GM18873 (cell line): Measurements from ENCODE around the gene OTOL1.

Experiments
- ATAC-seq: cut with Tn5 transposase; IDR thresholded peaks from one replicate; pipeline ENCODE4 v1.9.1; 2021; ENCODE audit warnings: mild to moderate bottlenecking, moderate library complexity, moderate number of reproducible peaks; ENCODE audit not compliant: unreplicated experiment, low FRiP score

OTOL1 gene

DNA sequence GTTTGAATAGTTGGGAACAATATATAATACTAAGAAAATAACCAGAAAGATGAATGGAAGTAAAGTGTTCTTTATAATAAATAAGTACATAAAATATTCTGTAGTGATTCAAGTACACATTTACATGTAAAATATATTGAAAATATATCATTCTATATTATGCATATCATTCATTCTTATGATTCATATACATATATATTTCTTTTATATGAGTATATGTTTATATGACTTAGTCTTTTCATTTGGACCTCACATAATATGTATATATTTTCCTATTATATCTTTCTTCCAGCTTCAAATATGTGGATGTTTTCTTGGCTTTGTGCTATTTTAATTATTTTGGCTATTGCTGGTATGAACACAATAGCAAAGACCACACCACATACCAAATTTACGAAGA, at the start of gene OTOL1:
Gene OTOL1, plus strand, starts transcription at position 301 of the 400 bp plus-strand sequence. Its CDS starts 0 bp downstream, at position 301.
- ATAC-seq, result no peak

DNA sequence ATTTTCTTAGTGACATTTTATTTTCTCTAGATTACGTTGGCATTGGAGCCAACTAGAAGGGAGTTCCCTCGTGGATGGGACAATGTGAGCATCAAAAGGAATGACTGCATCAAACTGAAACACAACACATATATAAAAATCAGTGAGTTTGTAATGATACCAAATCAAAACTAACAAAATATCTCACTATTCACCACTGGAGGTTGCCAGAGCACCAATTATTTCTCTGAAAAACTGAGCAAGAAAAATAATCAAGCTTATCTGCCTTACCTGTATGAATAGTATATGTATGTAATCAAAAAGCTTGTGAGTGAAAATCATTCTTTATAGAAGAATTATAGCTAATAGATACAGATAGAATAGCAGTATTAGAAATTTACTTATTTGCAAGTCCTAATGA, 46.8 kb upstream of the OTOL1 start:
- ATAC-seq, result no peak

- ATAC-seq, result no peak
These were observed 44.4 kb upstream of the OTOL1 start for GRCh38 chr3:161452179-161452578.

DNA sequence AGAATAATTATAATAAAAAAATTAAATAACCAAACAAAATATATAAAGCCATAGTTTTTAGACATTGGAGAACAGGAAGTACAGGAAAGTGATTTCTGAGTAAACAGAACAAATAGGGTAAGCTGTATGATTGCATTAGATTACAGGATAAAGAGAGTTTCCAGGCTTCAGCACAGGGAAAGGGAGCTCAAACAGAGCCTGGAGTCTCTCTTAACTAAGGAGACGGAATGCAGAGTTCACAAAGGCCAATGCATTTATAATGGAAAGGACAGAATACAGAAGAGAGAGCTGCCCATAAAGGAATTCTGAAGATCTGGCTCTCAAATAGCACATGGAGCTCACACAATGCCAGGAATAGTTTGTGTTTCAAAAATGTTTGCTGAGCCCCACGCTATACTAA, 42.0 kb upstream of the OTOL1 start:
- no peak for ATAC-seq

DNA sequence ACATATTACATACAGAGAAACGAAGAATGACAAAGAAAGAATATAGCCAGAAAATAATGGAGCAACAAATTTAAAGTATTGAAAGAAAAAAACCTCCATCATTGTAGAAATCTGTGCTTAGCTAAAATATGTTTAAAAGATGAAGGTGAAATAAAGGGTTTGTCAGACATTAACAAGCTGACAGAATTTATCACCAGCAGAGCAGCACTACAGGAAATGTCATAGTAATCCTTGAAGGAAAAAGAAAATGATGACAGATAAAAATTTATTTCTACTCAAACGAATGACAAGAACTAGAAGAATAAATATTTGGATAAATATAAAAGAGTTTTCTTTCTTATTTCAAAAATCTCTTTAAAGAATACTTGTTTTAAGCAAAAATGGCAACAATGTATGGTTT, 40.6 kb upstream of the OTOL1 start:
- ATAC-seq, result no peak

DNA sequence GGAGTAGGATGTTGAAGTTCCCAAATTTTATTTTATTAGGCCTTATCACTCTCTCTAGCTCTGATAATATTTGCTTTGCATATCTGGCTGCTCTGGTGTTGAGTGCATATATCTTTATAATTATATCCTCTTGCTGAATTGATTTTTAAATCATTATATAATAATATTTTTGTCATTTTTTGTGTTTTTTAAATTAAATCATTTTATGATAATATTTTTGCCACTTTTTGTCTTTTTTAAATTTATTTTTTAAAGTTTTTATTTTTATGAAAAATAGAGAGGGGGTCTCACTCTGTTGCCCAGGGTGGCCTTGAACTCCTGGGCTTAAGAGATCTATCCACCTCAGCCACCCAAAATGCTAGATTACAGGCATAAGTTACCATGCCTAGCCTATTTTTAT, 34.5 kb upstream of the OTOL1 start:
- no peak for ATAC-seq

GRCh38 chr3:161471211-161471610, 25.4 kb upstream of the OTOL1 start:
- no peak for ATAC-seq

DNA sequence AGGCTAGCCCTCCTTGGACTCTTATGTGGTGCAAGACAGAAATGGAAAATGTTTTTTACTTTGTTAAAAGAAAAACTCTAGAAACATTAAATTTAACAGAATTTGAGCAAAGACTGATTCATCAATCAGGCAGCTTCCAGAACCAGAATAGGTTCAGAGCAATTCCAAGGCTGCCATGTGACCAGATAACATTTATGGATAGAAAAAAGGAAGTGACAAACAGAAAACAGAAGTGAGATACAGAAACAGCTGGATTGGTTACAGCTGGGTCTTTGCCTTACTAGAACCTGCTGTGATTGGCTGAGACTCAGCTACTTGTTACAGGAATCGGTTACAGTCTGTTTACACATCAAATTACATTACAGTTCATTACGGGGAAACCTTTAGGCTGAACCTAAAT, 22.5 kb upstream of the OTOL1 start:
- ATAC-seq, result no peak

GRCh38 chr3:161474741-161475140, 21.9 kb upstream of the OTOL1 start:
- ATAC-seq, result no peak

GRCh38 chr3:161475206-161475605, 21.4 kb upstream of the OTOL1 start:
- no peak for ATAC-seq

- no peak for ATAC-seq
These were observed 20.7 kb upstream of the OTOL1 start for GRCh38 chr3:161475905-161476304.

- ATAC-seq, result no peak
These were observed 12.4 kb upstream of the OTOL1 start for GRCh38 chr3:161484226-161484625.

GRCh38 chr3:161488284-161488683, 8.3 kb upstream of the OTOL1 start:
- ATAC-seq, result peak; percentile 41

GRCh38 chr3:161489395-161489794, 7.2 kb upstream of the OTOL1 start:
- ATAC-seq, result peak; percentile 94

GRCh38 chr3:161490845-161491244, 5.8 kb upstream of the OTOL1 start:
- peak; percentile 51 for ATAC-seq

- no peak for ATAC-seq
These were observed 1.8 kb downstream of the OTOL1 start for GRCh38 chr3:161498259-161498921.

GRCh38 chr3:161500068-161500796, 3.6 kb downstream of the OTOL1 start:
- no peak for ATAC-seq

DNA sequence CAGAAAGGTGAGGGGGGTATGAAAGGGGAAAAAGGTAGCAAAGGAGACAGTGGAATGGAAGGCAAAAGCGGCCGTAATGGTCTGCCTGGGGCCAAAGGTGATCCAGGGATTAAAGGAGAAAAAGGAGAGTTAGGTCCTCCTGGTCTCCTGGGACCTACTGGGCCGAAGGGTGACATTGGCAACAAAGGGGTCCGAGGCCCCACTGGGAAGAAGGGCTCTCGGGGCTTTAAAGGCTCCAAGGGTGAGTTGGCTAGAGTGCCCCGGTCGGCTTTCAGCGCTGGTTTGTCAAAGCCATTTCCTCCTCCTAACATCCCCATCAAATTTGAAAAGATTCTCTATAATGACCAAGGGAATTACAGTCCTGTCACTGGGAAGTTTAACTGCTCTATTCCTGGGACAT, 6.7 kb downstream of the OTOL1 start:
- ATAC-seq, result no peak

GRCh38 chr3:161508852-161509477, 12.4 kb downstream of the OTOL1 start:
- ATAC-seq, result peak; percentile 63

- ATAC-seq, result no peak
These were observed 14.1 kb downstream of the OTOL1 start for GRCh38 chr3:161510510-161511260.

DNA sequence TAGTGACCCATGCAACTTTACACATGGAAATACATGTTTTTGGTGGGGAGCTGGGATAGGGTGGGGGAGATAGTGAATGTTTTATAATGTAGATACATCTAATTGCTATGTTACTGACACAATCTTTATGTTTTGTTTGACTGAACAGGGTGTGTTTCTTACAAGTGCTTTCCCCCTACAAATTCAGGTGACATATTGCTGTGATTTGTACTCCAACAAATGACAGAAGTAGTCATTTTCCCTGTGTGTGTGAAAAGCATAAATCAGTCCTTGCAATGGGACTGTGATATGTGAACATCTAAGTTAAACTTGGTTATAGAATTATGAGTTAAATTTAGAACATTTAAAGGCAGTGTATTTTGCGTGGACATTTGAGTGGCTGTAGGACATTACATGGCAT, 27.3 kb downstream of the OTOL1 start:
- ATAC-seq, result no peak
